Osteocyte (in vitro differentiated cells): ENCODE data around the gene IGFBP4. TPM values are rescaled to one million over a fixed set of nuclear protein-coding genes. Genes with fewer than 3 reads are reported as not detected.

Experiments
- DNase-seq: peaks from one replicate; pipeline ENCODE4 v3.0.0; 2021; ENCODE audit warnings: mixed read lengths; ENCODE audit not compliant: unreplicated experiment; ENCODE audit errors: extremely low spot score
- H3K27ac Mint-ChIP-seq: one replicate; pipeline ENCODE4 v1.8.0; 2021; ENCODE audit warnings: mild to moderate bottlenecking, mixed read lengths; ENCODE audit not compliant: unreplicated experiment
- H3K27me3 Mint-ChIP-seq: one replicate; pipeline ENCODE4 v1.8.0; 2021; ENCODE audit warnings: mixed read lengths; ENCODE audit not compliant: unreplicated experiment
- H3K36me3 Mint-ChIP-seq: one replicate; pipeline ENCODE4 v1.8.0; 2021; ENCODE audit warnings: mixed read lengths; ENCODE audit not compliant: unreplicated experiment
- H3K4me1 Mint-ChIP-seq: one replicate; pipeline ENCODE4 v1.8.0; 2021; ENCODE audit warnings: mixed read lengths; ENCODE audit not compliant: unreplicated experiment
- H3K4me3 Mint-ChIP-seq: one replicate; pipeline ENCODE4 v1.8.0; 2021; ENCODE audit warnings: mild to moderate bottlenecking, moderate library complexity, mixed read lengths; ENCODE audit not compliant: unreplicated experiment
- H3K9me3 Mint-ChIP-seq: one replicate; pipeline ENCODE4 v1.8.0; 2021; ENCODE audit warnings: mixed read lengths; ENCODE audit not compliant: unreplicated experiment
- CTCF ChIP-seq: fragments of 200-600 bp; sonication (generic); IDR thresholded peaks from 2 replicates; pipeline ENCODE4 v1.5.0; 2021; ENCODE audit warnings: antibody characterized with exemption, mild to moderate bottlenecking, moderate library complexity
- total RNA-seq: library from RNA; stranded (reverse); gene quantifications from 2 replicates; pipeline ENCODE4 v1.2.1, GENCODE V29; 2021

The IGFBP4 gene
- total RNA-seq, 1 donor from 2014 or later, result 2,074 TPM

GRCh38 chr17:40503154-40503553, 59.9 kb downstream of the IGFBP4 start:
- TF ChIP-seq CTCF, result no peak
- no peaks in the 10 kb centered on the region for H3K9me3 Mint-ChIP-seq
- no peak for DNase-seq

GRCh38 chr17:40506786-40507185, 63.5 kb downstream of the IGFBP4 start:
- Mint-ChIP-seq H3K27me3 (no peaks in the 10 kb centered on the region), H3K36me3 (no peaks in the 10 kb centered on the region), H3K27ac (no peak overlapping the region), H3K9me3 (no peaks in the 10 kb centered on the region), H3K4me3 (no peak overlapping the region), H3K4me1 (peaks cover 31% of the 10 kb centered on the region)
- TF ChIP-seq CTCF, result no peak
- DNase-seq, result no peak

More at GRCh38 chr17:40503154-40503553, 59.9 kb downstream of the IGFBP4 start:
- Mint-ChIP-seq H3K27ac (no peak overlapping the region), H3K4me1 (peaks cover 33% of the 10 kb centered on the region), H3K4me3 (no peak overlapping the region), H3K27me3 (no peaks in the 10 kb centered on the region), H3K36me3 (no peaks in the 10 kb centered on the region)

Other genes with a start within 250 kb of the IGFBP4 start
- 28.3 and 28.6 TPM in 2 replicates for gene WIPF2, start 224.1 kb upstream of the IGFBP4 start, total RNA-seq
- 6.7 and 10.8 TPM in 2 replicates for gene CDC6, start 155.6 kb upstream of the IGFBP4 start, total RNA-seq
- gene RARA, start 134.3 kb upstream of the IGFBP4 start, total RNA-seq, result 62.6 and 65.2 TPM in 2 replicates
- 0.40 TPM in 1 of 2 replicates, not detected in the other for gene GJD3, start 78.7 kb upstream of the IGFBP4 start, total RNA-seq
- 41.9 and 43.3 TPM in 2 replicates for gene TOP2A, start 25.6 kb upstream of the IGFBP4 start, total RNA-seq
- gene TNS4, start 58.2 kb downstream of the IGFBP4 start, total RNA-seq, result 0.21 and 0.73 TPM in 2 replicates
- 0.21 TPM in 1 of 2 replicates, not detected in the other for gene CCR7, start 122.0 kb downstream of the IGFBP4 start, total RNA-seq
- 137 and 145 TPM in 2 replicates for gene SMARCE1, start 204.4 kb downstream of the IGFBP4 start, total RNA-seq
- gene KRT222, start 221.7 kb downstream of the IGFBP4 start, total RNA-seq, result not detected in 2 replicates